WTC11 (cell line): Measurements from ENCODE around the gene ILK. TPM values are rescaled to one million over a fixed set of nuclear protein-coding genes. Genes with fewer than 3 reads are reported as not detected.
A peak's percentile ranks its signal among the peaks of the same experiment; 100 is the strongest.

Experiments
- ESRRA ChIP-seq: sonication (generic); formaldehyde crosslinking; IDR thresholded peaks from 2 replicates; pipeline ENCODE4 v1.8.1; 2022; ENCODE audit warnings: mild to moderate bottlenecking, missing genetic modification reagents, borderline replicate concordance
- IRF2 ChIP-seq: sonication (generic); formaldehyde crosslinking; IDR thresholded peaks from 2 replicates; pipeline ENCODE4 v1.8.0; 2022; ENCODE audit warnings: low read depth, missing genetic modification reagents, borderline replicate concordance
- MYBL2 ChIP-seq: sonication (generic); formaldehyde crosslinking; IDR thresholded peaks from 2 replicates; pipeline ENCODE4 v1.8.1; 2023; ENCODE audit warnings: mild to moderate bottlenecking, moderate library complexity, missing genetic modification reagents
- NFE2L1 ChIP-seq: sonication (generic); formaldehyde crosslinking; IDR thresholded peaks from 2 replicates; pipeline ENCODE4 v1.8.1; 2023; ENCODE audit warnings: missing genetic modification reagents
- NR1H2 ChIP-seq: sonication (generic); formaldehyde crosslinking; IDR thresholded peaks from 2 replicates; pipeline ENCODE4 v1.9.0; 2021; ENCODE audit warnings: mild to moderate bottlenecking, moderate library complexity, missing genetic modification reagents
- SMAD4 ChIP-seq: sonication (generic); formaldehyde crosslinking; IDR thresholded peaks from 2 replicates; pipeline ENCODE4 v1.8.0; 2022; ENCODE audit warnings: mild to moderate bottlenecking, missing genetic modification reagents
- SOX15 ChIP-seq: fragments of 250-450 bp; sonication (Bioruptor Pico); IDR thresholded peaks from 2 replicates; pipeline ENCODE4 v1.9.0; 2021; ENCODE audit warnings: mild to moderate bottlenecking
- TCF7 ChIP-seq: sonication (generic); formaldehyde crosslinking; IDR thresholded peaks from 2 replicates; pipeline ENCODE4 v1.8.0; 2022; ENCODE audit warnings: mild to moderate bottlenecking, low read depth, missing genetic modification reagents, moderate library complexity
- TEAD1 ChIP-seq: sonication (generic); formaldehyde crosslinking; IDR thresholded peaks from 2 replicates; pipeline ENCODE4 v1.8.0; 2022; ENCODE audit warnings: mild to moderate bottlenecking, missing genetic modification reagents
- TEAD4 ChIP-seq: sonication (generic); formaldehyde crosslinking; IDR thresholded peaks from 2 replicates; pipeline ENCODE4 v1.8.0; 2022; ENCODE audit warnings: mild to moderate bottlenecking, missing genetic modification reagents
- TP53 ChIP-seq: sonication (generic); formaldehyde crosslinking; IDR thresholded peaks from 2 replicates; pipeline ENCODE4 v1.8.1; 2023; ENCODE audit warnings: mild to moderate bottlenecking, missing genetic modification reagents
- ZBTB21 ChIP-seq: sonication (generic); formaldehyde crosslinking; IDR thresholded peaks from 2 replicates; pipeline ENCODE4 v1.8.1; 2023; ENCODE audit warnings: mild to moderate bottlenecking, missing genetic modification reagents, borderline replicate concordance
- ZNF219 ChIP-seq: sonication (generic); formaldehyde crosslinking; IDR thresholded peaks from 2 replicates; pipeline ENCODE4 v1.8.0; 2023; ENCODE audit warnings: missing genetic modification reagents, mild to moderate bottlenecking, borderline replicate concordance
- ZNF396 ChIP-seq: fragments of 250-450 bp; sonication (Bioruptor Pico); IDR thresholded peaks from 2 replicates; pipeline ENCODE4 v1.8.0; 2021; ENCODE audit warnings: mild to moderate bottlenecking, moderate library complexity, borderline replicate concordance
- total RNA-seq: library from RNA; stranded (reverse); gene quantifications from 3 replicates; pipeline ENCODE4 v1.2.3, GENCODE V29; 2021
- TF ChIP-seq, protein P1 (sequence below): sonication (generic); formaldehyde crosslinking; IDR thresholded peaks from 2 replicates; pipeline ENCODE4 v1.8.0; 2022; ENCODE audit warnings: missing genetic modification reagents
- TF ChIP-seq, protein P2 (sequence below): sonication (generic); formaldehyde crosslinking; IDR thresholded peaks from 2 replicates; pipeline ENCODE4 v1.8.0; 2023; ENCODE audit warnings: mild to moderate bottlenecking, missing genetic modification reagents
- TF ChIP-seq, protein P3 (sequence below): sonication (generic); formaldehyde crosslinking; IDR thresholded peaks from 2 replicates; pipeline ENCODE4 v1.8.0; 2023; ENCODE audit warnings: missing genetic modification reagents, mild to moderate bottlenecking, borderline replicate concordance
- TF ChIP-seq, protein P4 (sequence below): sonication (generic); formaldehyde crosslinking; IDR thresholded peaks from 2 replicates; pipeline ENCODE4 v1.8.1; 2022; ENCODE audit warnings: low read depth, mild to moderate bottlenecking, moderate library complexity, missing genetic modification reagents, borderline replicate concordance
- TF ChIP-seq, protein P5 (sequence below): sonication (generic); formaldehyde crosslinking; IDR thresholded peaks from 2 replicates; pipeline ENCODE4 v1.8.0; 2022; ENCODE audit warnings: mild to moderate bottlenecking, missing genetic modification reagents
- TF ChIP-seq, protein P6 (sequence below): sonication (generic); formaldehyde crosslinking; IDR thresholded peaks from 2 replicates; pipeline ENCODE4 v1.8.0; 2022; ENCODE audit warnings: mild to moderate bottlenecking, missing genetic modification reagents
- TF ChIP-seq, protein P7 (sequence below): sonication (generic); formaldehyde crosslinking; IDR thresholded peaks from 2 replicates; pipeline ENCODE4 v1.8.0; 2022; ENCODE audit warnings: mild to moderate bottlenecking, missing genetic modification reagents

Gene ILK
- total RNA-seq, 1 experiment from 2014 or later = 97.7 TPM

DNA sequence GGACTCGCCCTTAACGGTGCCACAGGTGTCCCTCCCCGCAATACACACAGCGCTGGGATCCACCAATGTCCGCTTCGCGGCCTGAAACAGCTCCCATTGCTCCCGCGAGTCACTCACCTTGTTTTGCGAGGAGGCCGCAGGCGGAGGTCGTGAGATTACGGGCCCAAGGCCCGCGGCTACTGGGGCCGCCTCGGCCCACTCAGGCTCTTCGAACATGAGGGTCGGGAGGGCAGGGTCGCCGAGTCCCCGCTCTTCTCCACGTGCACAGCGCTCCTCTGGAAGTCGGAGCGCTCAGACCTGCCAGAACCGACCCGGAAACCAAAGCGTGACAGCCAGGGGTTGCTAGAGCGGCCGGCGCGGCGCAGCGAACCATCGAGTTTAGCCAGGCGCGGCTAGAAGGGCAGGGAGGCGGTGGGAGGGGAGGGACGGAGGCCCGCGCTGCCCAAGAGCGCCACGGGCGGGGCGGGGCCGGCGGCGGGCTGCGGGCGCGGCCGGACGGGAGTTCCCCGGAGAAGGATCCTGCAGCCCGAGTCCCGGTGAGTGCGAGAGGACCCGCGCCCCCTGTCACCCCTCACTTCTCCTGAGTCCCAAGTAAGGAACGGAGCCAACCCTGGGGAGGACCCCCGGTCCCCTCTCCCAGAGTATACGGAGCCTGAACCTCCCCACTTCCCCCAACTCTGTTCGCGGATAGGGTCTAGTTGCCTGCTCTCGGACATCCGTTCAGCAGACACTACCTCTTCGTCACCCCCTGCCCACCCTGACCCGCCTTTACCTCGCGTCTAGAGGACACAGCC, at the start of gene ILK, which contains the start of gene RRP8 (continued):
- TF ChIP-seq, protein P1, sequence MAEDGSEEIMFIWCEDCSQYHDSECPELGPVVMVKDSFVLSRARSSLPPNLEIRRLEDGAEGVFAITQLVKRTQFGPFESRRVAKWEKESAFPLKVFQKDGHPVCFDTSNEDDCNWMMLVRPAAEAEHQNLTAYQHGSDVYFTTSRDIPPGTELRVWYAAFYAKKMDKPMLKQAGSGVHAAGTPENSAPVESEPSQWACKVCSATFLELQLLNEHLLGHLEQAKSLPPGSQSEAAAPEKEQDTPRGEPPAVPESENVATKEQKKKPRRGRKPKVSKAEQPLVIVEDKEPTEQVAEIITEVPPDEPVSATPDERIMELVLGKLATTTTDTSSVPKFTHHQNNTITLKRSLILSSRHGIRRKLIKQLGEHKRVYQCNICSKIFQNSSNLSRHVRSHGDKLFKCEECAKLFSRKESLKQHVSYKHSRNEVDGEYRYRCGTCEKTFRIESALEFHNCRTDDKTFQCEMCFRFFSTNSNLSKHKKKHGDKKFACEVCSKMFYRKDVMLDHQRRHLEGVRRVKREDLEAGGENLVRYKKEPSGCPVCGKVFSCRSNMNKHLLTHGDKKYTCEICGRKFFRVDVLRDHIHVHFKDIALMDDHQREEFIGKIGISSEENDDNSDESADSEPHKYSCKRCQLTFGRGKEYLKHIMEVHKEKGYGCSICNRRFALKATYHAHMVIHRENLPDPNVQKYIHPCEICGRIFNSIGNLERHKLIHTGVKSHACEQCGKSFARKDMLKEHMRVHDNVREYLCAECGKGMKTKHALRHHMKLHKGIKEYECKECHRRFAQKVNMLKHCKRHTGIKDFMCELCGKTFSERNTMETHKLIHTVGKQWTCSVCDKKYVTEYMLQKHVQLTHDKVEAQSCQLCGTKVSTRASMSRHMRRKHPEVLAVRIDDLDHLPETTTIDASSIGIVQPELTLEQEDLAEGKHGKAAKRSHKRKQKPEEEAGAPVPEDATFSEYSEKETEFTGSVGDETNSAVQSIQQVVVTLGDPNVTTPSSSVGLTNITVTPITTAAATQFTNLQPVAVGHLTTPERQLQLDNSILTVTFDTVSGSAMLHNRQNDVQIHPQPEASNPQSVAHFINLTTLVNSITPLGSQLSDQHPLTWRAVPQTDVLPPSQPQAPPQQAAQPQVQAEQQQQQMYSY (CRISPR knock-in tag) = peak; percentile 62
- 0 out of 2 replicates have a peak, but pooled peaks have one; percentile 28 for TF ChIP-seq TEAD4
- TF ChIP-seq NR1H2 = no peak
- TF ChIP-seq, protein P2, sequence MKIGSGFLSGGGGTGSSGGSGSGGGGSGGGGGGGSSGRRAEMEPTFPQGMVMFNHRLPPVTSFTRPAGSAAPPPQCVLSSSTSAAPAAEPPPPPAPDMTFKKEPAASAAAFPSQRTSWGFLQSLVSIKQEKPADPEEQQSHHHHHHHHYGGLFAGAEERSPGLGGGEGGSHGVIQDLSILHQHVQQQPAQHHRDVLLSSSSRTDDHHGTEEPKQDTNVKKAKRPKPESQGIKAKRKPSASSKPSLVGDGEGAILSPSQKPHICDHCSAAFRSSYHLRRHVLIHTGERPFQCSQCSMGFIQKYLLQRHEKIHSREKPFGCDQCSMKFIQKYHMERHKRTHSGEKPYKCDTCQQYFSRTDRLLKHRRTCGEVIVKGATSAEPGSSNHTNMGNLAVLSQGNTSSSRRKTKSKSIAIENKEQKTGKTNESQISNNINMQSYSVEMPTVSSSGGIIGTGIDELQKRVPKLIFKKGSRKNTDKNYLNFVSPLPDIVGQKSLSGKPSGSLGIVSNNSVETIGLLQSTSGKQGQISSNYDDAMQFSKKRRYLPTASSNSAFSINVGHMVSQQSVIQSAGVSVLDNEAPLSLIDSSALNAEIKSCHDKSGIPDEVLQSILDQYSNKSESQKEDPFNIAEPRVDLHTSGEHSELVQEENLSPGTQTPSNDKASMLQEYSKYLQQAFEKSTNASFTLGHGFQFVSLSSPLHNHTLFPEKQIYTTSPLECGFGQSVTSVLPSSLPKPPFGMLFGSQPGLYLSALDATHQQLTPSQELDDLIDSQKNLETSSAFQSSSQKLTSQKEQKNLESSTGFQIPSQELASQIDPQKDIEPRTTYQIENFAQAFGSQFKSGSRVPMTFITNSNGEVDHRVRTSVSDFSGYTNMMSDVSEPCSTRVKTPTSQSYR (CRISPR knock-in tag) = peak; percentile 50; the same call in 1 of the 2 replicates
- TF ChIP-seq, protein P3, sequence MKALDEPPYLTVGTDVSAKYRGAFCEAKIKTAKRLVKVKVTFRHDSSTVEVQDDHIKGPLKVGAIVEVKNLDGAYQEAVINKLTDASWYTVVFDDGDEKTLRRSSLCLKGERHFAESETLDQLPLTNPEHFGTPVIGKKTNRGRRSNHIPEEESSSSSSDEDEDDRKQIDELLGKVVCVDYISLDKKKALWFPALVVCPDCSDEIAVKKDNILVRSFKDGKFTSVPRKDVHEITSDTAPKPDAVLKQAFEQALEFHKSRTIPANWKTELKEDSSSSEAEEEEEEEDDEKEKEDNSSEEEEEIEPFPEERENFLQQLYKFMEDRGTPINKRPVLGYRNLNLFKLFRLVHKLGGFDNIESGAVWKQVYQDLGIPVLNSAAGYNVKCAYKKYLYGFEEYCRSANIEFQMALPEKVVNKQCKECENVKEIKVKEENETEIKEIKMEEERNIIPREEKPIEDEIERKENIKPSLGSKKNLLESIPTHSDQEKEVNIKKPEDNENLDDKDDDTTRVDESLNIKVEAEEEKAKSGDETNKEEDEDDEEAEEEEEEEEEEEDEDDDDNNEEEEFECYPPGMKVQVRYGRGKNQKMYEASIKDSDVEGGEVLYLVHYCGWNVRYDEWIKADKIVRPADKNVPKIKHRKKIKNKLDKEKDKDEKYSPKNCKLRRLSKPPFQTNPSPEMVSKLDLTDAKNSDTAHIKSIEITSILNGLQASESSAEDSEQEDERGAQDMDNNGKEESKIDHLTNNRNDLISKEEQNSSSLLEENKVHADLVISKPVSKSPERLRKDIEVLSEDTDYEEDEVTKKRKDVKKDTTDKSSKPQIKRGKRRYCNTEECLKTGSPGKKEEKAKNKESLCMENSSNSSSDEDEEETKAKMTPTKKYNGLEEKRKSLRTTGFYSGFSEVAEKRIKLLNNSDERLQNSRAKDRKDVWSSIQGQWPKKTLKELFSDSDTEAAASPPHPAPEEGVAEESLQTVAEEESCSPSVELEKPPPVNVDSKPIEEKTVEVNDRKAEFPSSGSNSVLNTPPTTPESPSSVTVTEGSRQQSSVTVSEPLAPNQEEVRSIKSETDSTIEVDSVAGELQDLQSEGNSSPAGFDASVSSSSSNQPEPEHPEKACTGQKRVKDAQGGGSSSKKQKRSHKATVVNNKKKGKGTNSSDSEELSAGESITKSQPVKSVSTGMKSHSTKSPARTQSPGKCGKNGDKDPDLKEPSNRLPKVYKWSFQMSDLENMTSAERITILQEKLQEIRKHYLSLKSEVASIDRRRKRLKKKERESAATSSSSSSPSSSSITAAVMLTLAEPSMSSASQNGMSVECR (CRISPR knock-in tag) = peak; percentile 92
- TF ChIP-seq, protein P4, sequence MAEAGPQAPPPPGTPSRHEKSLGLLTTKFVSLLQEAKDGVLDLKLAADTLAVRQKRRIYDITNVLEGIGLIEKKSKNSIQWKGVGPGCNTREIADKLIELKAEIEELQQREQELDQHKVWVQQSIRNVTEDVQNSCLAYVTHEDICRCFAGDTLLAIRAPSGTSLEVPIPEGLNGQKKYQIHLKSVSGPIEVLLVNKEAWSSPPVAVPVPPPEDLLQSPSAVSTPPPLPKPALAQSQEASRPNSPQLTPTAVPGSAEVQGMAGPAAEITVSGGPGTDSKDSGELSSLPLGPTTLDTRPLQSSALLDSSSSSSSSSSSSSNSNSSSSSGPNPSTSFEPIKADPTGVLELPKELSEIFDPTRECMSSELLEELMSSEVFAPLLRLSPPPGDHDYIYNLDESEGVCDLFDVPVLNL (CRISPR knock-in tag) = peak; percentile 48; the same call in 1 of the 2 replicates
- TF ChIP-seq ZBTB21 (CRISPR knock-in tag) = peak; percentile 91
- TF ChIP-seq ESRRA (CRISPR knock-in tag) = peak; percentile 89
- no peak for TF ChIP-seq ZNF219 (CRISPR knock-in tag)
- TF ChIP-seq, protein P5, sequence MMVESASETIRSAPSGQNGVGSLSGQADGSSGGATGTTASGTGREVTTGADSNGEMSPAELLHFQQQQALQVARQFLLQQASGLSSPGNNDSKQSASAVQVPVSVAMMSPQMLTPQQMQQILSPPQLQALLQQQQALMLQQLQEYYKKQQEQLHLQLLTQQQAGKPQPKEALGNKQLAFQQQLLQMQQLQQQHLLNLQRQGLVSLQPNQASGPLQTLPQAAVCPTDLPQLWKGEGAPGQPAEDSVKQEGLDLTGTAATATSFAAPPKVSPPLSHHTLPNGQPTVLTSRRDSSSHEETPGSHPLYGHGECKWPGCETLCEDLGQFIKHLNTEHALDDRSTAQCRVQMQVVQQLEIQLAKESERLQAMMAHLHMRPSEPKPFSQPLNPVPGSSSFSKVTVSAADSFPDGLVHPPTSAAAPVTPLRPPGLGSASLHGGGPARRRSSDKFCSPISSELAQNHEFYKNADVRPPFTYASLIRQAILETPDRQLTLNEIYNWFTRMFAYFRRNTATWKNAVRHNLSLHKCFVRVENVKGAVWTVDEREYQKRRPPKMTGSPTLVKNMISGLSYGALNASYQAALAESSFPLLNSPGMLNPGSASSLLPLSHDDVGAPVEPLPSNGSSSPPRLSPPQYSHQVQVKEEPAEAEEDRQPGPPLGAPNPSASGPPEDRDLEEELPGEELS = peak; percentile 93
- no peak for TF ChIP-seq IRF2 (CRISPR knock-in tag)
- TF ChIP-seq, protein P6, sequence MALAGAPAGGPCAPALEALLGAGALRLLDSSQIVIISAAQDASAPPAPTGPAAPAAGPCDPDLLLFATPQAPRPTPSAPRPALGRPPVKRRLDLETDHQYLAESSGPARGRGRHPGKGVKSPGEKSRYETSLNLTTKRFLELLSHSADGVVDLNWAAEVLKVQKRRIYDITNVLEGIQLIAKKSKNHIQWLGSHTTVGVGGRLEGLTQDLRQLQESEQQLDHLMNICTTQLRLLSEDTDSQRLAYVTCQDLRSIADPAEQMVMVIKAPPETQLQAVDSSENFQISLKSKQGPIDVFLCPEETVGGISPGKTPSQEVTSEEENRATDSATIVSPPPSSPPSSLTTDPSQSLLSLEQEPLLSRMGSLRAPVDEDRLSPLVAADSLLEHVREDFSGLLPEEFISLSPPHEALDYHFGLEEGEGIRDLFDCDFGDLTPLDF (CRISPR knock-in tag) = 0 out of 2 replicates have a peak, but pooled peaks have one; percentile 37
- peak; percentile 79; the same call in 1 of the 2 replicates for TF ChIP-seq TEAD1
- no peak for TF ChIP-seq SMAD4 (CRISPR knock-in tag)
- TF ChIP-seq MYBL2 (CRISPR knock-in tag) = peak; percentile 94
- TF ChIP-seq SOX15 (CRISPR knock-in tag) = no peak
- peak; percentile 87; the same call in 1 of the 2 replicates for TF ChIP-seq TP53
- no peak for TF ChIP-seq ZNF396
- TF ChIP-seq NFE2L1 (CRISPR knock-in tag) = peak; percentile 27; the same call in 1 of the 2 replicates
- TF ChIP-seq TCF7 (CRISPR knock-in tag) = peak; percentile 42; the same call in 1 of the 2 replicates
- TF ChIP-seq, protein P7, sequence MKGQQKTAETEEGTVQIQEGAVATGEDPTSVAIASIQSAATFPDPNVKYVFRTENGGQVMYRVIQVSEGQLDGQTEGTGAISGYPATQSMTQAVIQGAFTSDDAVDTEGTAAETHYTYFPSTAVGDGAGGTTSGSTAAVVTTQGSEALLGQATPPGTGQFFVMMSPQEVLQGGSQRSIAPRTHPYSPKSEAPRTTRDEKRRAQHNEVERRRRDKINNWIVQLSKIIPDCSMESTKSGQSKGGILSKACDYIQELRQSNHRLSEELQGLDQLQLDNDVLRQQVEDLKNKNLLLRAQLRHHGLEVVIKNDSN = peak; percentile 37; the same call in 1 of the 2 replicates
